Measurements from ENCODE around the gene EFCAB14.
"Not testable (repeated sequence)": the region's sequence is repeated elsewhere in the genome, so short reads cannot be mapped to it uniquely, and the experiment has no call there.

EFCAB14 gene

DNA sequence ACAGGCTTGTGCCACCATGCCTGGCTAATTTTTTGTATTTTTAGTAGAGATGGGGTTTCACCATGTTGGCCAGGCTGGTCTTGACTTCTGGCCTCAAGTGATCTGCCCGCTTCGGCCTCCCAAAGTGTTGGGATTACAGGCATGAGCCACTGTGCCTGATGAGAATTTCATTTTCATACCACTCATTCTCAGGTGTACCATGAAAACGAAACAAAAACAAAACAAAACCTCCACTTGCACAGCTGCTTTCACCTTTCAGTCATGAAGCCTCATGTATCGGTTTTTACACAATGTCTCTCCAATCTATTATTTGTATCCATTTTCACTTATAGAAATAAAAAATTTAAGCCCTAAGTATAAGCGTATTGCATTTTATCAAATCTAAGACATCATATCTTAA, 58.8 kb downstream of the EFCAB14 start:
- not testable (repeated sequence) for DNase-seq (ENCODE audit: low read depth); H3K4me3 ChIP-seq (ENCODE audit: low read depth, low read length)

DNA sequence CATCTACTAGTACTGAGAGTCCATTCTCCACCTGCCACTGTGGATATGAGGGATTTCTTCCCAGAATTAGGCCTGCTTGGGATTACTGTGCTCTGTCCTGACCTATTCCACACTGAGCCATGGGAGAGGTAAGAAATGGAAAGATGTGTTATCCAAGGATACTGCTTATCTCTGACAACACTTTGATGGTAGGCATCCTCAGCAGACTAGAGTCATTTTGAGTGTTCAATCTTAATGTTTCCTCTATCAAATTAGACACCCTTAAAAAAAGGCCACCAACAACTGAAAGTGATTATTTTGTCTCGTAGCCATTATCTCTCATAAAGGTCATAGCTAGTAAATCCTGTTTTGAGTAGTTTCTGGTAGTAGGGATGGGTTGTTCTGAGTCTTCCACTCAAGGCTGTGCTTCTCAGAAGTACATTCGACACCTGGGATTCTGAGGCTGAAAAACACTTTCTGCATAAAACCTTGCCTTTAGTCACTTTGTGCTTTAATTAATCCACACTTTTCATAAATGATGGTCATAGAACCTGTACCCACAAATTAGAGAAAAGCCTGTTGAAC, 59.5 kb downstream of the EFCAB14 start:
- DNase-seq (ENCODE audit: low read depth) = no peak

DNA sequence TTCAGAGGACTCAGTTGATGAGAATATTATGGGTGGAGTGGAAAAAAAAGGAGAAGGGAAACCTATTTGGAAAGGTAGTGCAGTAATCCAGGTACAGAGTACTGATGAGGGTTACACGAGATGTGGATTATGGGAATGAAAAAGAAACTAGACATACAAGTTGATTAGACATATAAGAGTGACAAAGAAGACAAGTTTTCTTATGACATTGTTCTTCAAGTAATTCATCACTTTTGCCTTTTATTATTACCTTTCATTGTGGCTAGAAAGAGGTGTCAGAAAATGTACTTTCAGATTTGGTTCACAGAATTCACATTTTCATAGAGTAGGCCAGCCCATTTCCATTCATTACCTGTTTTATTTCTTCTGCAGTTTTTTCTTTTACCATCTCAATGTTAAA, 61.1 kb downstream of the EFCAB14 start:
- no peak overlapping the region for H3K4me3 ChIP-seq (ENCODE audit: low read depth, low read length)
- no peak for DNase-seq (ENCODE audit: low read depth)

More for the DNA sequence above, 59.5 kb downstream of the EFCAB14 start:
- H3K4me3 ChIP-seq (ENCODE audit: low read depth, low read length) = no peak overlapping the region

DNA sequence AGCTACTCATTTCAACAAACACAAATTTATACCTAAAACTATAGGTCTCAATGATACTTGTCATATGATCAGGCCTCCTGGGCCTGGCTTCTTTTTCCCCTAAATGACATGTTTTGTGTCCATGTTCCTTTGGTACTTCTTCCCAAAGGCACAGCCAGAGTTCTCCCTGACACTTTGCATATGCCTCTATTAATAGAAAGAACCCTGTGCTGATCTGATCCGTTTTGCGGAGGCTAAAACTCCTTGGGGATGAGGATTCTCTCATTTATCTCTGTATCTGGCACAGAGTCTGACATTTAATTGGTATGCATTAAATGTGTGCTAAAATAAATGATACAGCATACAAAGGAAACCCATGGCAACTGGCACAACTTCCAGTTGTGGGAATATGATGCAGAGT, 62.3 kb downstream of the EFCAB14 start:
- H3K4me3 ChIP-seq (ENCODE audit: low read depth, low read length) = no peak overlapping the region
- no peak for DNase-seq (ENCODE audit: low read depth)

DNA sequence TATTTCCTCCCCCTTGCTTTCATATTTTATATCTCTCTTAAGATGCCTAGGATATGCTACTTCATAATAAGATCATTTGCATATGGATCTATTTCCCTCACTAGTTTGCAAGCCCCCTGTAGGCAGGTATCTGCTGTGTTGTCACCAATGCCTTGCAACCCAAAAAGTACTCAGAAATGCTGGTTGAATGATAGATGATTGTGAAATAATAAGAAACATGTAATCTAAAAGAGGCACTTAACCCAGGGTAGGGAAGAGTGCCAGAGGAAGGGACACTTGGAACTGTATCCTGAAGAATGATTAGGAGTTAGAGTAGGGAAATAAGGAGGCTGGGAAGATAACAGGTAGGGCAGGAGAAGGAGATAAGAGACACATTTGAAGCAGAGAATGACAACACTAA, 63.1 kb downstream of the EFCAB14 start:
- DNase-seq (ENCODE audit: low read depth) = no peak
- H3K4me3 ChIP-seq (ENCODE audit: low read depth, low read length) = no peak overlapping the region

DNA sequence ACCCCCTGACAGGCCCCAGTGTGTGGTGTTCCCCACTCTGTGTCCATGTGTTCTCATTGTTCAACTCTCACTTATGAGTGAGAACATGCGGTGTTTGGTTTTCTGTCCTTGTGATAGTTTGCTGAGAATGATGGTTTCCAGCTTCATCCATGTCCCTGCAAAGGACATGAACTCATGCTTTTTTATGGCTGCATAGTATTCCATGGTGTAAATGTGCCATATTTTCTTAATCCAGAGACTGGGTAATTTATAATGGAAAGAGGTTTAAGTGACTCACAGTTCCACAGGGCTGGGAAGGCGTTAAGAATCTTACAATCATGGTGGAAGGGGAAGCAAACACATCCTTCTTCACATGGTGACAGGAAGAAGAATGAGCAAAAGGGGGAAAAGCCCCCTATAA, 64.2 kb downstream of the EFCAB14 start:
- not testable (repeated sequence) for DNase-seq (ENCODE audit: low read depth); H3K4me3 ChIP-seq (ENCODE audit: low read depth, low read length)

DNA sequence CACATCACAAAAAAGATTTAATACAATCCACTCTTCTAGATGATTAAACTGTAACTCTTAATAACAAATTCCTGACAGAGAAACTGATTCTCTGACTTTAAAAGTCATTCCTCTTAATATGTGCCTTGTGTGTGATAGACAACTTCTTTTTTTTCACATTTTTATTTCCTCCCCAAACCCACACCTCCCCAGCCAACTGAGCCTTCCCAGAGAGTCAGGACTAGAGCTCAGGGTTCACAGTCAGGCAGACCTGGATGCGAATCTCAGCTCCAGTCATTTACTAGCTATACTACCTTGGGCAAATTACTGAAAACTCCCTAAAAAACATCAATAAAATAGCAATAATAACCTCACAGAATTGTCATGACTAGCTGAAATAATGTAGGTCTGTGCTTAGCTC, 64.9 kb downstream of the EFCAB14 start:
- no peak overlapping the region for H3K4me3 ChIP-seq (ENCODE audit: low read depth, low read length)
- DNase-seq (ENCODE audit: low read depth) = no peak

DNA sequence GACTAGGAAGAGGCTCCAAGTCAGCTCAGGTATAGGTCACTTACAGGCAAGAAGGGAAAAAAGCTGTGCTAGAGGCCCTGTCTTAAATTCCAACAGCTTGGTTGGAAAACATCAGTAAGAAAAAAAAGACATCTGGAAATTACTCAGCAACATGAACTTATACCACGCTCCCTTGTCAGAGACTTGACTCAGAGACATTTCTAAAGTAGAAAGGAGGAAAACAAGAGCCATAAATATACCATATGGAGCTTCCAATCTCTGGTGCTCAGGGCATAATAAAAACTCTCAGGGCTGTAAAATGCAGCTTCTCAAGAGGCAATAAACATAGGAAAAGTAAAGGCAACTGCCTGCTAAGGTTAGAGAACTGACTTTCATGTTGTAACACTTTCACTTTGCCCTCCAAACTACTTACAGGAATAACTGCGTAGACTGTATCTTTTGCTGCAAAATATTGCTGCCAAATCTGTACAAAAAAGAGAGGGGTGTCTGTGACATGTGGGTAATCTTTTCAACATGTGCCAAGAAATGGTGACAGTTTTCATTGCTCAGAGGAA, 65.4 kb downstream of the EFCAB14 start:
- no peak overlapping the region for H3K4me3 ChIP-seq (ENCODE audit: low read depth, low read length)

DNA sequence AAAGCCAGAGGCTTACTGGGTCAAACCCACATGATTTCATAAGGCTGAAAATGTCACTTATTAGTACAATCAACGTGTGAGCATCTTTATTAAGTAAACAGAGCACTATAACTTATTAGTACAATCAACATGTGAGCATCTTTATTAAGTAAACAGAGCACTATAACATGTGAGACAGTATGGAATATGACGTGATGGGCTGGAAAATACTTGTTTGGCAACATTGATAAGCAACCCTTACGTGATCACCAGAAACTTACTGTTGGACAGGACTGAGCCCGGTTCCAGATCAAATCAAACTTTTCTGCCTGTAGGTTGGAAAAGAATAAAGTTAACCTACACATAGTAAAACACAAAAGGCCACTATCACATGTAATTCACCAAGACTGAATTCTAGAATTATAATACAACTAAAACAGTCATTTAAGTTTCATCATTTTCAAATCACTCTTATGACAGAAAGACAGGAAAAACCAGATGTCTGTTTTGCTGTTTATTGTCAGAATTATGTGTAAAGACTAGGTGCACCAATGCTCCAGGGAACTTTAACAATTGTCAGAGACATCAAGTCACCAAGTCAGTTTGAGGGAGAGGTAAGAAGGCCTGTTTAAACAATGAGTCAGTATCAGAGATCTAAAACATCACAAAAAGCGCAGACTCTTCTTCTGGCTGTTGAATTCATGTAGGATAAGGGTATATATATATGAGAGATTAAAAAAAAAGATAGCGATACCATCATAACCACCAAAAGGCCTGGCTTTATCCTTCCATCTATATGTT, 66.4 kb downstream of the EFCAB14 start:
- DNase-seq (ENCODE audit: low read depth) = no peak
- no peak overlapping the region for H3K4me3 ChIP-seq (ENCODE audit: low read depth, low read length)

More for the DNA sequence above, 65.4 kb downstream of the EFCAB14 start:
- DNase-seq (ENCODE audit: low read depth) = no peak

DNA sequence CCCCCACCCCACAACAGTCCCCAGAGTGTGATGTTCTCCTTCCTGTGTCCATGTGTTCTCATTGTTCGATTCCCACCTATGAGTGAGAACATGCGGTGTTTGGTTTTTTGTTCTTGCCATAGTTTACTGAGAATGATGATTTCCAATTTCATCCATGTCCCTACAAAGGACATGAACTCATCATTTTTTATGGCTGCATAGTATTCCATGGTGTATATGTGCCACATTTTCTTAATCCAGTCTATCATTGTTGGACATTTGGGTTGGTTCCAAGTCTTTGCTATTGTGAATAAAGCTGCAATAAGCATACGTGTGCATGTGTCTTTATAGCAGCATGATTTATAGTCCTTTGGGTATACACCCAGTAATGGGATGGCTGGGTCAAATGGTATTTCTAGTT, 67.8 kb downstream of the EFCAB14 start:
- not testable (repeated sequence) for DNase-seq (ENCODE audit: low read depth)

DNA sequence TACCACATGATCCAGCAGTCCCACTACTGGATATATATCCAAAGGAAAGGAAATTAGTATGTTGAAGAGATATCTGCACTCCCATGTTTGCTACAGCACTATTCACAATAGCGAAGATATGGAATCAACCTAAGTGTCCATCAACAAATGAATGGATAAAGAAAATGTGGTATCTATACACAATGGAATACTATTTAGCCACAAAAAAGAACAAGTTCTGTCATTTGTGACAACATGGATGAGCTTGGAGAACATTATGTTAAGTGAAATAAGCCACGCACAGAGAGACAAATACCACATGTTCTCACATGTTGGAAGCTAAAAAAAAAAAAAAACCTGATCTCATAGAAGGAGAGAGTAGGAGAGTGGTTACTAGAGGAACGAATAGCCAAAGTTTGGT, 68.4 kb downstream of the EFCAB14 start:
- no peak for DNase-seq (ENCODE audit: low read depth)
- no peak overlapping the region for H3K4me3 ChIP-seq (ENCODE audit: low read depth, low read length)

More for the DNA sequence above, 67.8 kb downstream of the EFCAB14 start:
- H3K4me3 ChIP-seq (ENCODE audit: low read depth, low read length) = not testable (repeated sequence)

DNA sequence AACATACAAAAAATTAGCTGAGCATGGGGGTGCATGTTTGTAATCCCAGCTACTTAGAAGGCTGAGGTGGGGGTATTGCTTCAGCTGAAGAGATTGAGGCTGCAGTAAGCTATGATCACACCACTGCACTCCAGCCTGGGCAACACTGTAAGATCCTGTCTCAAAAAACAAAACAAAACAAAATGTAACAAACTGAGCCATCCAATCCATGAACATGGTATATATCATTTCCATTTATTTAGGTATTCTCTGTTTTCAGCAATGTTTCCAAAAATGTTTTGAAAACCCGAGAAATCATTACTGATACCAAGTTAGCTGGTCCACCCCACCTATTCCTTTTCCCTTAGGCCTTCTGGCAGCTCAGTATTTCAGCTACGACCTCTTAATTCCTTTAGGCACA, 69.2 kb downstream of the EFCAB14 start:
- no peak overlapping the region for H3K4me3 ChIP-seq (ENCODE audit: low read depth, low read length)
- DNase-seq (ENCODE audit: low read depth) = no peak

DNA sequence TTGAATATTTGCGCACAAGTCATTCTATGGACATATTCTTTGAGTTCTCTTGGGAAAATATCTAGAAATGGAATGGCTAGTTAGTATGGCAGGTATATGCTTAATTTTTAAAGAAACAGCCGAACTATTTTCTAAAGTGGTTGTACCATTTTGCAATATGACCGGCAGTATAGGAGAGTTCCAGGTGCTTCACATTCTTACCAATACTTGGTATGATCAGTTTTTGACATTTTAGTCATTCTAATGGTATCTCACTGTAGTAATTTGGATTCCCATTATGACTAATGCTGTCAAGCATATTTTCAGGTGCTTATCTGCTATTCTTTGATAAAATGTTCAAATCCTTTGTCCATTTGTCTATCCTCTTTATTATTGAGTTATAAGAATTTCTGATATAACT, 71.3 kb downstream of the EFCAB14 start:
- H3K4me3 ChIP-seq (ENCODE audit: low read depth, low read length) = no peak overlapping the region
- DNase-seq (ENCODE audit: low read depth) = no peak

DNA sequence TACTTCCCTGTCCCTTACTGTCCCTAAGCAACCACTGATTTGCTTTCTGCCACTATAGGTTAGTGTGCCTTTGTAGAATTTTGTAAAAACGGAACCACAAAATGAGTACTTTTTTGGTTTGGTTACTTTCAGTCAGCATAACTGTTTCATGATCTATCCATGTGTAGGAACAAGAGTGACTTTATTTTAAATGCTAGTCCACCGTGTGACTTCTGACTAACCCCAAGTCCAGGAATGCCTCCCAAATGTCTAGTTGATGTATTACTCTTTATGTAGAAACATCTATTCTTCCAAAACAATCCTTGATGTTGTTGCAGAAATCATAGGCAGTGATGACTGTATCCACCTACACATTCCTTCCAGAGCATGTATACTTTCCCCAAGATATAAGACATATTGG, 72.1 kb downstream of the EFCAB14 start:
- DNase-seq (ENCODE audit: low read depth) = no peak
- H3K4me3 ChIP-seq (ENCODE audit: low read depth, low read length) = no peak overlapping the region

DNA sequence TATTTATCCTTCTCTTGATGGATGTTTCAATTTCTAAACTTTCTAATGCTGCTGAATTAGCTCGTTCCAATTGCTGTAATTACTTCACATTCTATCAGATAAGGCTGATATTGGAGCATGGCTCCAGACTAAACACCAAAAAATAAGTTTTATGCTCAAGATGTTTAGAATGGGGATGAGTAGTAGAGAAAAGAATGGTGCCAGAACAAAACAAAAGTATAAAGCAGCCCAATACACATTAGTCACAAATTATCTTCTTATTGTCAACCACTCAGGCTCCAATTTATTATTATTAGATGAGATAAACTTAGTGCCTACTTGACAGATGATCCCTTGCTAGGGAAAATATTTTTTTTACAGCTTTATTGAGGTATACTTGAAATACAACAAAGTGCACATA, 72.6 kb downstream of the EFCAB14 start:
- H3K4me3 ChIP-seq (ENCODE audit: low read depth, low read length) = no peak overlapping the region
- no peak for DNase-seq (ENCODE audit: low read depth)

DNA sequence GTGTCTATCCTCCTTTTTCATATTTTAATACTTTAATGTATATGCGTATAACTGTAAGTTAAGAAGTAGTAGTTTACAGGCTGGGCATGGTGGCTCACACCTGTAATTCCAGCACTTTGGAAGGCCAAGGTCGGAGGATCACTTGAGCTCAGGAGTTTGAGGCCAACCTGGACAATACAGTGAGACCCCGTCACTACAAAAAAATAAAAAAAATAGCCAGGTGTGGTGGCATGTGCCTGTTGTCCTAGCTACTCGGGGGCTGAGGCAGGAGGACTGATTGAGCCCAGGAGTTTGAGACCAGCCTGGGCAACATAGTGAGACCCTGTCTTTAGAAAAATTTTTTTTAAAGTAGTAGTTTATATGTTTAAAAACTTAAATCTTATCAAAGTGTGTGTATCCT, 73.1 kb downstream of the EFCAB14 start:
- no peak for DNase-seq (ENCODE audit: low read depth)
- H3K4me3 ChIP-seq (ENCODE audit: low read depth, low read length) = no peak overlapping the region

DNA sequence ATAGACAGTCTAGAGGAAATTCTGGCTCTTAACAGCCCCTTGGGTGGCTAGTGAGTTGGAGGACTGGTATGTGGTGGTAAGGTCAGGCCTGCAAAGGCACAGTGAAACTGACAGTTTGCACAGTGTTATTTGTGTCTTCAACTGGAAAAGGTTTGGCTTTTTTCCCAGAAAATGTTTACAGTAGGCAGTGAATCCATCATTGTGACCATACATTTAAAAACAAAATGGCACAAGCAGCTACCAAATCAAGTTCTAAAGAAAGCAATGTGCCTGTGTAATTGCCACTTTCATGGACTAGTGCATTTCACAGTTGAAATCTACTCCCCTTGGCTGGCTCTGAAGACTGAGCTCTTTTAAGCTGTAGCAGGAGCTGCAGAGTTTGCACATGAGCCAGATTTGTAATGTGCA, 75.5 kb downstream of the EFCAB14 start:
- peak; percentile 89 for DNase-seq (ENCODE audit: low read depth)
- no peak overlapping the region for H3K4me3 ChIP-seq (ENCODE audit: low read depth, low read length)

DNA sequence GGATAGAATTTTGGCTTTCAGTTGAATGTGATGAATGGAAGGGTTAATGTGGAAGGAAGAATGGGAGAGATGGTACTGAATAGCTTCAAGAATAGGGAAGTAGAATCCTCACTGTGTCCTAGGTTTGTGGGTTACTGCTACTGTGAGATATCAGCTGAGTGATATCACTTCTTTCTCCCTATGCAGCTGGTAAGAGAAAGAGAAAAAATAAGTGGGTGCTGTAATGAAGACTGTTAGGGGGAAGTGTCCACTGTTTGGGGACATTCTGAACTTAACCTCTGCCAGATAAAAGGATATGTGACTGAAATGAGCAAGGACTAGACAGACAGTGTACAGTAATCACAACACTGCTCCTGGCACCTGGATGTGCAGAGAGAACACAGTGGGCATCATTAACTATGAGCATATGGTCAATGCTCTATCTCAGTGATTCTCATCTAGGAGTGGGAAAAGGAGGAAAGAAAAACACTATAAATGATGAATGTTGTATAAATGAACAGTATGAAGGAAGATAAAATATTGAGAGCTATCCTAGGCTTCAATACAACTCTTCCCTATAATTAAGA, 76.7 kb downstream of the EFCAB14 start:
- no peak for DNase-seq (ENCODE audit: low read depth)
- no peak overlapping the region for H3K4me3 ChIP-seq (ENCODE audit: low read depth, low read length)

DNA sequence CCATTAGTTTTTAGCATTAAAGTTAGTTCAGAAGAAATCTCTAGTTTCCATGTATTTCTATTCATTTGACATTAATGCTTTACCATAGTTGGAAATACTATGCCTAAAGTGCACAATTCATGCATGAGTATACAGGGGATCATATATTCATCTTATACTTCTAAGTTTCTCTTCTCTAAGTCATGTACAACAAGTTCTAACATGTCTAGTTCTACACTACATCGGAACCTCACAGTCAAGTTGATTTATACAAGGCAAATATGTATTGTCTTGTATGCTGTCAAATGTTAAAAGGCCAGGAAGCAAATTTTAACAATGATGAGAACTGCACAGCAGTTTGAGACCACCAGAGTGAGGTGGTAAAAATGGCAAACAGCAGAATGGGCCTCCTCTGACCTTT, 79.4 kb downstream of the EFCAB14 start:
- H3K4me3 ChIP-seq (ENCODE audit: low read depth, low read length) = no peak overlapping the region
- DNase-seq (ENCODE audit: low read depth) = no peak

DNA sequence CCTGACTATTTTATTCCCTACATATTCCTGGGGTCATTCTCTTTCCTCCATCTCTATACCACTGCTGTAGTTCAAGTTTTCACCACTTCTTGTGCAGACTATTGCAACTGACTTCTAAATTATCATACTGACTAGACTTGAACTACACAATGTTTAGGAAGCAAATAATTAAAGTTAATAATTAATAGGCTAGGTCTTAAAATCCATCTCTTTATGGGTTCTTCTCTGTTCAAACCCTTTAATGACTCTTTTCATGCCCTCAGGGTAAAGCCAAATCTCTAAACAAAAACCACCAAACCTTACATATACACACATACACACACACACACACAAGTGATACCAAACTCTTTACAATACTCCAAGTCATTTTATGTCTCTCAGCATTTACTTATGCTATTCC, 80.0 kb downstream of the EFCAB14 start:
- DNase-seq (ENCODE audit: low read depth) = no peak
- no peak overlapping the region for H3K4me3 ChIP-seq (ENCODE audit: low read depth, low read length)
